HG03060 (cell line): ENCODE data around the gene AMPH.

Experiments
- ATAC-seq: cut with Tn5 transposase; IDR thresholded peaks from one replicate; pipeline ENCODE4 v1.9.1; 2021; ENCODE audit warnings: low read depth, moderate number of reproducible peaks; ENCODE audit not compliant: unreplicated experiment

The AMPH gene

GRCh38 chr7:38548605-38549004, 82.6 kb downstream of the AMPH start:
- ATAC-seq = no peak

DNA sequence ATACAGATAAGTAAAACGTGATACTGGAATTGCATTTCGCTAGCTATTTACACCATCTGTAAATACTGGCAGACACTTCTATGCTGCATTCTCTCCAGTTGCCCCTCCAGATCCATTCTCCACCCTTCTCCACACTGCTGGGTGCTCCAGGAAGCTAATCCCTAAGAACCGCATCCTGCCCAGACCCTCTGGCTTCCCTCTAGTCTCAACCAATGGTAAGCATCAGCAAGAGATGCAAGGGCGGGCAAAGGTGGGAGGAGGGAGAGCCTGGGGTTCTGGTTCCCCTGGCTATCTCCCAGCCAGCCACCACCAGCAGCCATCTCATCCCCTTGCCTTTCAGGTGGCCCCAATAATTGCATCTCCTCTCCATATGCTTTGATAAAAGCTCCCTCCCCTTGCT, 84.4 kb downstream of the AMPH start:
- ATAC-seq = no peak

DNA sequence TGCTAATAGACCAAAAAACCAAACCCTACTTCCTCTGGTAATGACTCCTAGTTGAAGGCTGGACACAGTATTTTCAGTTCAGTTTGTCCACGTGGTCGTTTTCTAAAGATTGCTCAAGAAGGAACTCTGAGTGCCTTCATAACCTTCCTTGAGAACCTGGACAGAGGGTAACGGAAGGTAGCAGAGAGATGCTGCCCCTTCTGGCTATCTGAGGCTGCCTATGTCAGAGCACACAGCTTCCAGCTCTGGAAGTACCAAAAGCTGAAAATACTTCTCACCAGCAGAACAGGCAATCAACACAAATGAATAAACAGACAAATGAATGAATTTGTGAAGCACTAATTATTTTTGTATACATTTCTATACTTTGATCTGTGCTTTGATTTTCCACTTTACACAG, 85.2 kb downstream of the AMPH start:
- no peak for ATAC-seq

DNA sequence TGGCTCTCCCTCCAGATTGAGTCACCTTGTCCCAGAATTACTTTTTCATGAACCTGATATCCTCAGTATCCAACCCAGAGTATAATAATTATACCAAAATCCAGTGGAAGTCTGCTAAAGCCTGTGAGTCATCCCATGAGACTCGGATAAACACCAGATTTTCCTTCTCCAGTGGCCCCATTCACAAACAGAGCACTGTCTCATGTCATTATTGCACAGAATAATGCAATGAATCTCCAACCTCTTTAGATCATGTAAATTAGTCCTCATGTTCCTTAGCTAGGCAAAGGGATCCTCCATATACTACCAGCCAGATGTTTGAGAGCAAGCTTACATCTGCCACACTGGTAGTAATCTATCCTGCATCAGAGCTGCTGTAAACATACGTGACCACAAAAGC, 89.0 kb downstream of the AMPH start:
- no peak for ATAC-seq

DNA sequence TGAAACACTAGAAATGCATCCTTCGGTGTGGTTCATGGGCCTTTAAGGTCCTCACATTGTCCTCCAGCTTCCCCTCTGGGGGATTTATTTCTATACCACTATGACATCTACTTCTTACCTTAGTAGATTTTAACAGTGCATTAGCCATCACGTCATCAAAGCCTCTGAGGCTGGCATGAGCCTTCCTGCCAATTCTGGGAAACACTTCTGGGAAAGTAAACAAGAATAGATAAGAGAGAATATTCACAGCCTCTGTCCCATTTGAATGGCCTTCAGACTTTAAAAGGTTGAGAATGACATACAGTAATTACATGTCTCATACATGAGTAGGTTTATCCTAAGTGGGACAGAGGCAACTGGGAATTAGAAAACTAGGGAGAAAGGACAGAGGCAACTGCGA, 89.7 kb downstream of the AMPH start:
- no peak for ATAC-seq

DNA sequence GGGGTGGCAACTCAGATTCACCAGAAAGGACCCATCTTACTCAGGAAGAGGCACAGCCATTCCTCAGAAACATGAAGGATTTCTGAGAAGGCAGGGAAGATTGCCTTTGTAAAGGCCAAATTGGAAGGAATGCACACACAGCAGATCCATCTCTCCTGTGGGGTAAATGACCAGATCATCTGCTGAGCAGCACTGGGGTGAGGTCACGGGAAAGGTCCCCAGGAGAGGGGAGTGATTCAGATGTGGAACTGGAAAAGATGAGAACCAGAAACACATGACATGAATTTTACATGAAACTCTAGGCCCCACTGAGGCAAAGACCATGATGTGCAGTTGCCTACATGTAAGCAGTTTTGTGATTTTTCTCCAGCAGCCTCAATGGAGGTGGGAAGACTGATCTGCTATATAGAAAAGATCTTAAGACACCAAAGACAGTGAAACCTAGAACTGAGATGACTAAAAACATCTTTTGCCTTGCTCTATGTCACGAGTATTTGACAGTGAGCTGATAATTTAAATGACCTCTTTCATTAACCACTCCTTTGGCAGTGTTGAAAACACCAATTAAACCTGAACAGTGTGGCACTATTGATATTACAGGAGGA, 91.6 kb downstream of the AMPH start:
- ATAC-seq = no peak

GRCh38 chr7:38535073-38535472, 96.1 kb downstream of the AMPH start:
- no peak for ATAC-seq

- no peak for ATAC-seq
These were observed 105.3 kb downstream of the AMPH start for GRCh38 chr7:38525857-38526256.

DNA sequence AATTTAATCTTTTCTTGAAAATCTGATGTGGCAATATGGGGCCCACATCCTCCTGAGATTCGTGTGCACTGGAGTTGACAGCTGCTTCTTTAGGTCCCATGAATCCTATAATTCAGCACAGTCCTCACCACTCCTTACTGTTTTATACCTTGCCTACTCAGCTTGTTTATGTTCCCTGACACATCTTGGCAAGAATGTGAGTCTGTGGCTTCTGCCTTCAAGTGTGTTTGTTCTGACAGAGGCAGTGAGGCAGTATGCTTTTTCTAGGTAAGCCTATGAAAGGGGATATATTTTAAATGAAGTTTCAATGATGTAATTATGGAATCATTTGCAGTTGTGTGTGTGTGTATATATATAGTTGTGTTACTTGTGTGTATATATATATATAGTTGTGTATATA, 106.4 kb downstream of the AMPH start:
- ATAC-seq = no peak

GRCh38 chr7:38520741-38521140, 110.4 kb downstream of the AMPH start:
- ATAC-seq = no peak

DNA sequence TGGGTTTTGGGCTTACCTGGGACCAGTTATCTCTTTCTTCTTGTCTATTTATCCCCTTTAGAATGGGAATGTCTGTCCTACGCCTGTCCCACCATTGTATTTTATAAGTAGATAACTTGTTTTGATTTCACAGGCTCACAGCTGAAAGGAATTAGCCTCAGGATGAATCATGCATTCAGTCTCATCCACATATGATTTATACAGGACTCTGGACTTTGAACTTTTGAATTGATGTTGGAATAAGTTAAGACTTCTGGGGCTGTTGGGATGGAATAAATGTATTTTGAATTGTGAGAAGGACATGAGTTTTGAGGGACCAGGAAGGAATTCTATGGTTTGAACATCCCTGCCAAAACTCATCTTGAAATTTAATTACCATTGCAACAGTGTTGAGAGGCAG, 112.6 kb downstream of the AMPH start:
- ATAC-seq = no peak

- no peak for ATAC-seq
These were observed 118.5 kb downstream of the AMPH start for GRCh38 chr7:38512704-38513103.

DNA sequence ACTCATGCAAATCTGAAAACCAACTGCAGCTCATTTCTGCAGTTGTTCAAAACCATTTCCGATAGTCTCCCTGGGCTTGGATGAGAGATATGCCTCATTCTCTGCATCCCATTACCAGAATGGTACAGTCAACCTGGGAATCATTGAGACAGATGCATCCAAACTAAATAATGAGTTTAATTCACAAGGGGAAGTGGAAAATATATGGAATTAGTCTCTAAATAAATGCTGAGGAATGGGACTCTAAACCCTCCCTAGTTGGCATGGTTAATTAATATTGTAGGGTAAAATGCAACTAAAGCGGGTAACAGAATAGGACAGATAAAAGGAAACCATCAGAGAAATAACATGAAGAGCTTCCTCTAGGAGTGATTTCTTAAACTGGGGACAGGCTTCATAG, 118.9 kb downstream of the AMPH start:
- no peak for ATAC-seq

- ATAC-seq = no peak
These were observed 123.8 kb downstream of the AMPH start for GRCh38 chr7:38507384-38507783.

GRCh38 chr7:38506756-38507155, 124.4 kb downstream of the AMPH start:
- no peak for ATAC-seq

- ATAC-seq = no peak
These were observed 125.2 kb downstream of the AMPH start for GRCh38 chr7:38506004-38506403.

- ATAC-seq = no peak
These were observed 126.5 kb downstream of the AMPH start for GRCh38 chr7:38504684-38505083.

DNA sequence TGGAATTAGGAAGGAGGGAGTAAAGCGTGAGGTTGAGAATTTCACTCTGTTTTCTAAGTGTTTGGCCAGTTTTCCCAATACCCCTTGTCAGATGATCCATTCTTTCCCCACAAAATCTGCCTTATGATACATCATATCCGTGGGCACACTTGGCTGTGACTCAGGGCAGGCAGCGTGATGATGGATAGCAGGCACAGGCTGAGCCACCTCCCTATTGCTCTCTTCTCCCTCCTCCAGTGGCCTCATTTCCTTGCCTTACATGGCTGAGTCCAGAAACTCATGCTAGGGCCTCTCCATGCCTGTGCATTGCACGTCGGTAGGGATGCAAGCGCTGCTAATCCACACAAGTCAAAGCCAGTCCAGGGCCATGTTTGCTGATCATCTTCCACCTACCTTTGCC, 128.3 kb downstream of the AMPH start:
- ATAC-seq = no peak

- ATAC-seq = no peak
These were observed 128.9 kb downstream of the AMPH start for GRCh38 chr7:38502289-38502688.

- no peak for ATAC-seq
These were observed 139.2 kb downstream of the AMPH start for GRCh38 chr7:38492010-38492409.

DNA sequence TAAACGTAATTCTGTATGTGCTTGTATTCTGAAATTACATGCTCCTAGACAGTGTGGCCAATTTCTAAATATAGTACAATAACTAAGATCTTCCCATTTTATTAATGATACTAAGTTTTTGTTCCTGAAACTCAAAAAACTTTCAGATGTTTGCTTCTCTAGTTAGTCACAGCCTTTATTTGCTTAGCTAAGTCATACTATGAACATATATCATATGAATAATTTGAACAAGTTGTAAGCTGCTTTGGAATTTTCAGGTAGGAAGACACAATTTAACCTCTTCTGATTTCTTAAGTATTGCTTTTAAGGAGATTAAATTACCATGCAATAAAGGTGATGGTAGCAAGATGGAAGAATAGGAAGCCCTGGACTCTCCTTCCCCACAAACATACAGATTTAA, 148.7 kb downstream of the AMPH start:
- no peak for ATAC-seq

GRCh38 chr7:38481401-38481800, 149.8 kb downstream of the AMPH start:
- no peak for ATAC-seq

DNA sequence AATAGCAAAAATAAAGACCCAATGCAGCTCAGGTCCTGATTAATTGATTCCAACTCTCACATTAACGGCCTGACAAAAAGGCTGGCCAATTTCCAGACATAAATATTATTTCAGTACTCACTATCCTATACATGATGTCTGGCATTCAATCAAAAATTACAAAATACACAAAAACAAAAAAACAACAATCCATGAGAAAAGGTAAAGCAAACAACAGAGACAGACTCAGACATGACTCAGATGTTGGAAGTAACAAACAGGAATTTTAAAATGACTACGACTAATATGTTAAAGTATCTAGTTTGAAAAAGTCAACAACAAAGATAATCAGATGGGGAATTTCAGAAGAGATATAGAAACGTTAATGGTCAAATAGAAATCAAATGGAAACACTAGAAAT, 152.8 kb downstream of the AMPH start:
- no peak for ATAC-seq
